Kidney (tissue), 14 donors: ENCODE results near the gene MPV17. TPM values are rescaled to one million over a fixed set of nuclear protein-coding genes. Genes with fewer than 3 reads are reported as not detected.

Source experiments
- DNase-seq, 5 donors: peaks; one replicate each; pipeline ENCODE4 v3.0.0-alpha.2; 2013 to 2020
- FAIRE-seq: peaks from 2 replicates; lab custom pipeline; 2012; peaks lifted over from hg19 to GRCh38; lab: Jason Lieb, UNC
- H3K27ac ChIP-seq, 2 donors: one replicate each; pipeline ENCODE4 v1.7.0; 2013; ENCODE audit warnings: low read depth in 2 of 2, low read length in 2 of 2, inconsistent platforms in 1 of 2
- H3K27me3 ChIP-seq: one replicate; pipeline ENCODE4 v1.7.1; 2013; ENCODE audit warnings: low read length, inconsistent platforms; ENCODE audit not compliant: control insufficient read depth, insufficient read depth
- H3K36me3 ChIP-seq, 3 donors: one replicate each; pipeline versions ENCODE4 v1.7.0 to v1.7.1; 2013; ENCODE audit warnings: low read length in 3 of 3, control low read depth in 1 of 3, inconsistent platforms in 1 of 3; ENCODE audit not compliant: insufficient read depth in 3 of 3, control insufficient read depth in 2 of 3
- H3K4me1 ChIP-seq, 3 donors: one replicate each; pipeline versions ENCODE4 v1.7.0 to v1.7.1; 2013; ENCODE audit warnings: low read length in 3 of 3, inconsistent platforms in 1 of 3, low read depth in 1 of 3; ENCODE audit not compliant: control insufficient read depth in 2 of 3, insufficient read depth in 2 of 3
- H3K4me3 ChIP-seq, 3 donors: one replicate each; pipeline versions ENCODE4 v1.7.0 to v1.8.1; 2013; ENCODE audit warnings: low read length in 3 of 3, control low read depth in 1 of 3, inconsistent platforms in 1 of 3
- H3K9ac ChIP-seq, 3 donors: one replicate each; pipeline versions ENCODE4 v1.7.0 to v1.7.1; 2013; ENCODE audit warnings: low read length in 3 of 3, control low read depth in 1 of 3, inconsistent platforms in 1 of 3
- H3K9me3 ChIP-seq, 3 donors: one replicate each; pipeline versions ENCODE4 v1.7.0 to v1.7.1; 2013; ENCODE audit warnings: low read length in 3 of 3, control low read depth in 1 of 3, inconsistent platforms in 1 of 3; ENCODE audit not compliant: control insufficient read depth in 2 of 3, insufficient read depth in 1 of 3
- CTCF ChIP-seq: IDR thresholded peaks from 3 replicates; pipeline ENCODE4 v1.5.1; 2012; ENCODE audit warnings: mild to moderate bottlenecking, moderate library complexity, borderline replicate concordance; ENCODE audit not compliant: insufficient read depth; ENCODE audit errors: extremely low read depth
- intact Hi-C: fragments of 100-400 bp; cut with DNase I; formaldehyde crosslinking; loops from one replicate; pipeline ENCODE4 v1.11.1; 2022
- polyA plus RNA-seq: library from polyadenylated mRNA; stranded (reverse); fragments of 350-450 nt; fragmentation: Illumina TruSeq; extraction: RNeasy Lipid Tissue Mini Kit (QIAGEN cat#74804); gene quantifications from one replicate; pipeline ENCODE4 v1.2.3, GENCODE V29; 2014; ENCODE audit warnings: low read depth, low replicate concordance; ENCODE audit not compliant: insufficient read depth
- total RNA-seq: library from RNA; stranded (reverse); fragmentation: NEBNext Ultra II Directional; extraction: Animal tissue kit (Norgen Biotek cat#: 25700); gene quantifications from one replicate; pipeline ENCODE4 v1.2.1, GENCODE V29; 2021
- donor health status: control.
- donor health status: control.
- donor health status: control.
- donor health status: control.
- donor health status: control.
- donor health status: DM: yes; HTN: yes; CAD: no.
- donor health status: Normal renal cell carcinoma (clear cell type).

MPV17 gene
- total and polyA plus RNA-seq, 2 donors from 2014 or later = 66.2 to 120 TPM

- no peak overlapping the region for H3K4me3 ChIP-seq
- no peak for TF ChIP-seq CTCF
- no peaks in the 10 kb centered on the region for H3K9me3 ChIP-seq
- no peak for FAIRE-seq
- no peak for DNase-seq
- no peak overlapping the region for H3K27ac ChIP-seq
- intact Hi-C loops = no loop called here
- no peaks in the 10 kb centered on the region for H3K27me3 ChIP-seq
- no peaks in the 10 kb centered on the region for H3K4me1 ChIP-seq
- H3K36me3 ChIP-seq = no peaks in the 10 kb centered on the region
- no peak overlapping the region for H3K9ac ChIP-seq
These were observed 41.5 kb downstream of the MPV17 start for GRCh38 chr2:27281442-27281841.

- H3K9ac ChIP-seq = no peak overlapping the region
These were observed 42.1 kb downstream of the MPV17 start for GRCh38 chr2:27280826-27281225.

GRCh38 chr2:27278010-27278409 lies 44.9 kb downstream of the MPV17 start:
- Histone ChIP-seq H3K4me1 (no peaks in the 10 kb centered on the region), H3K27ac (no peak overlapping the region), H3K9ac (no peak overlapping the region), H3K4me3 (no peak overlapping the region), H3K36me3 (no peaks in the 10 kb centered on the region), H3K9me3 (no peaks in the 10 kb centered on the region), H3K27me3 (no peaks in the 10 kb centered on the region)
- no peak for TF ChIP-seq CTCF
- FAIRE-seq (no peak), DNase-seq (no peak)
- intact Hi-C loops = loop anchor here (10.0 kb wide), 1 partner anchor 333 kb away; no protein-coding TSS in a partner anchor

More at GRCh38 chr2:27280826-27281225, 42.1 kb downstream of the MPV17 start:
- DNase-seq = no peak
- Histone ChIP-seq H3K9me3 (no peaks in the 10 kb centered on the region), H3K27me3 (no peaks in the 10 kb centered on the region), H3K27ac (no peak overlapping the region), H3K36me3 (no peaks in the 10 kb centered on the region), H3K4me1 (no peaks in the 10 kb centered on the region), H3K4me3 (no peak overlapping the region)
- intact Hi-C loops = no loop called here
- TF ChIP-seq CTCF = no peak
- FAIRE-seq = no peak
